Putamen (tissue), 1 donor: ENCODE measurements around the gene UQCRC1.
"Not testable (repeated sequence)": the region's sequence is repeated elsewhere in the genome, so short reads cannot be mapped to it uniquely, and the experiment has no call there.

ENCODE experiments used
- DNase-seq: peaks from one replicate; pipeline ENCODE4 v3.0.0-alpha.2; 2016; ENCODE audit warnings: low spot score

UQCRC1 gene

DNA sequence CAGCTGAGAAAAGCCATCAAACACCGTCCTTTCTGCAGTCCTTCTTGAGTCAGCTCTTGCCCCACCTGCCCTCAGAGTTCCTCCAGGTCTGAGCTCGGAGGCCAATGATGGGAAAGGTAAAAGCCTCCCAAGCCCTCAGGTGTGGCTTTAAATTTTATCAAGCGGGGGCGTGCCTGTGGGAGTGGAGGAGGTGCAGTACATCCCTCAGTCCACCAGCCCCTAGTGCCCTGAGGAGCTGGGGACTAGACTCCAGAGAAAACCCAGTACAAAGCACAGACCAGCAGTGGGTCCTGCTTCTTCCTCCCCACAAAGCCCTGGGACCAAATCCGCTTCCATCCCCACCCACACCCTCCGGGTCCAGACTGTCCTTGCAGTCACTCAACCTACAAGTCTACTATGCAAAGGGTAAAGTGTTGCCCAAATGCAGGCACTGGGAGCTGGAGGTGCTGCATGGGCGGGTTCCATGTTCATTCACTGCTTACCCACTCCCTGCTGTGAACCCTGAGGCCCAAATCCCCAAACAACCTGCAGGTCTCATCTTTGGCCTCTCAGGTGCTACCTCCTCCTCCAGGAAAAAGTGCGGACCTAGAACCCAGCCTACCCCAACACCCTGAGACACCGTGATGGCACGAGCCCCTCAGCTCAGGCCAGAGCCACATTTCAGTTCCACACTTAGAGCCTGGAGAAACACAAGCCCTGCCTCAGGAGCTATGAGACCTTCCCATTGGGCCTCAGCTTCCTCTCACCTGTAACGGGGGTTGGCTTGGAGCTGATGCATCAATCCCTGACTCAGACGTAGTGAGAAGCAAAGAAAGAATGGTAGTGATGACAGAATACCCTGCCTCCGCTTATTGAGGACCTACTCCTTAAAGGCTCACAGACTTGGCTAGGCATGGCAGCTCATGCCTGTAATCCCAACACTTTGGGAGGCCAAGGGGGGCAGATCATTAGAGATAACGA is 55.3 kb downstream of the UQCRC1 start:
- no peak for DNase-seq

DNA sequence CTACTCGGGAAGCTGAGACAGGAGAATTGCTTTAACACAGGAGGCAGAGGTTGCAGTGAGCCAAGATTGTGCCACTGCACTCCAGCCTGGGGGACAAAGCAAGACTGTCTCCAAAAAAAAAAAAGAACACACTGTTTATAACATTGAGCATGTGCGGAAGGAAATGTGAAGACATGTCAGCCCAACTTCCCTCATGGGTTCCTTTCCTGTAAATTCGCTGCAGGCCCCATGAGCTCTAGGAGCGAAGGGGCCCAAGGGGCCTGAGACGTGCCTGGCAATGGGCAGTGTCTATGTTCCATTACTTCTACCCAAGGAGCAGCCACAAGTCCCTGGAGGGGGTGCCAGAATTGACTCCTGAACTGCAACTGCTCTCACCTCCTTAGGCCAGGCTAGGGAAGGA is 56.1 kb downstream of the UQCRC1 start:
- DNase-seq = no peak

DNA sequence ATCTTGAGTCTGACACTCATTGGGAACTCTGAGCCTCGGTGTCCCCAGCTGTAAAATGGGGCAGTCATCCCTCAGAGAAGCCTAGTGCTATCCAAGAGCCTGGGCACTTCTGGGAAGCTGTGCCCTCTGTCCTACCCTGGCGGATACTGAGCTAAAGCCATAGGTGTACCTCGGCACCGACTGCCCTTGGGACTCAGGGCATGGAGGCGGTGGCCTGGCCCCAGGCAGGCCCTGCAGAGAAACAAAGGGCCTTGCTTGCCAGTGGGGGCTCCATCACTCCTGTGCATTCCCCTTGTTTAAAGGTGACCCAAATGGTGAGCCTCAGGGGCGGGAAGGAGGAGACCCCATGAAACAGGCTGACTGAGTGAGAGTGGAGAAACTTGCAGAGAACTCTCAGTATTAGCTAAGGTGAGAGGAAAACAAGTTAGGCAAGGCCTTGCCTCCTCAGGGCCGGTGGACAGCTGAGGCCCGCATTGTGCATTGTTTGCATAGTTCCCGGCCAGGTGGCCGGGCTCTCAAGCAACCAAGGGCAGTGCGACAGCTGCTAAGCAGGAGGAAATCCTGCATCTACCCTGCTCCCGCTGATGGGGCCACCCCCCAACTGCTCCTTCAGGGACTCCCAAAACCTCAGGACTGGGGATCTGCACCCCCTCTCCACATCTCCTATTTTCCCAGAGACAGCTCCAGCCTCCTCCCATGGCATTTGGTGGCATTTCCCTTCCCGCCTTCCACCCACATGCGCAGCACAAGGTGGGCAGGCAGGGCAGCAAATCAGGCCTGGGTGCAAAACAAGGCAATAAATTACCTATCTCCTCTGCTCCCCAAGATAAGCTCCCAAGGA is 57.1 kb downstream of the UQCRC1 start:
- DNase-seq = no peak

DNA sequence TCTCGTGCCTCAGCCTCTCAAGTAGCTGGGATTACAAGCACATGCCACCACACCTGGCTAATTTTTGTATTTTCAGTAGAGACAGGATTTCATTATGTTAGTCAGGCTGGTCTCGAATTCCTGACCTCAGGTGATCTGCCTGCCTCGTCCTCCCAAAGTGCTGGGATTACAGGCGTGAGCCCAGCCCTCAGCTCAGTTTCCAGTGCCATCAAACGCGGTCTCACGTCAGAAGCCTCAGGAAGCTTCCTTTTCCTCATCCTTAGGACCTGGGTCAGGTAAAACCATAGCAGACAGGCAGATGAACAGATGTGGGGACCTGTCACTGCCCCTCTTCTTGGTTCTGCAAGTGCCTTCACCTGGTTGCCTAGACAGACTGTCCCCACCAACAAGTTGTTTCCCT is 57.8 kb downstream of the UQCRC1 start:
- DNase-seq = not testable (repeated sequence)
